ENCODE data around the gene SH3PXD2A. TPM values are rescaled to one million over a fixed set of nuclear protein-coding genes. Genes with fewer than 3 reads are reported as not detected.

SH3PXD2A gene
- total RNA-seq, 1 donor from 2014 or later = 35.2 TPM

GRCh38 chr10:103856797-103857170, 1.4 kb upstream of the SH3PXD2A start:
- TF ChIP-seq CTCF (IDR thresholded peaks at IDR 0.05) = no peak
- no peak for DNase-seq
- Histone ChIP-seq H3K36me3 (no peaks in the 10 kb centered on the region), H3K4me1 (peaks cover 28% of the 10 kb centered on the region), H3K4me3 (no peak overlapping the region), H3K27ac (no peak overlapping the region), H3K27me3 (no peaks in the 10 kb centered on the region), H3K9me3 (no peaks in the 10 kb centered on the region)
- ATAC-seq = no peak
- intact Hi-C loops (cut with DNase I) = loop anchor here (5.0 kb wide), 1 partner anchor 144 kb away; no protein-coding TSS in a partner anchor

DNA sequence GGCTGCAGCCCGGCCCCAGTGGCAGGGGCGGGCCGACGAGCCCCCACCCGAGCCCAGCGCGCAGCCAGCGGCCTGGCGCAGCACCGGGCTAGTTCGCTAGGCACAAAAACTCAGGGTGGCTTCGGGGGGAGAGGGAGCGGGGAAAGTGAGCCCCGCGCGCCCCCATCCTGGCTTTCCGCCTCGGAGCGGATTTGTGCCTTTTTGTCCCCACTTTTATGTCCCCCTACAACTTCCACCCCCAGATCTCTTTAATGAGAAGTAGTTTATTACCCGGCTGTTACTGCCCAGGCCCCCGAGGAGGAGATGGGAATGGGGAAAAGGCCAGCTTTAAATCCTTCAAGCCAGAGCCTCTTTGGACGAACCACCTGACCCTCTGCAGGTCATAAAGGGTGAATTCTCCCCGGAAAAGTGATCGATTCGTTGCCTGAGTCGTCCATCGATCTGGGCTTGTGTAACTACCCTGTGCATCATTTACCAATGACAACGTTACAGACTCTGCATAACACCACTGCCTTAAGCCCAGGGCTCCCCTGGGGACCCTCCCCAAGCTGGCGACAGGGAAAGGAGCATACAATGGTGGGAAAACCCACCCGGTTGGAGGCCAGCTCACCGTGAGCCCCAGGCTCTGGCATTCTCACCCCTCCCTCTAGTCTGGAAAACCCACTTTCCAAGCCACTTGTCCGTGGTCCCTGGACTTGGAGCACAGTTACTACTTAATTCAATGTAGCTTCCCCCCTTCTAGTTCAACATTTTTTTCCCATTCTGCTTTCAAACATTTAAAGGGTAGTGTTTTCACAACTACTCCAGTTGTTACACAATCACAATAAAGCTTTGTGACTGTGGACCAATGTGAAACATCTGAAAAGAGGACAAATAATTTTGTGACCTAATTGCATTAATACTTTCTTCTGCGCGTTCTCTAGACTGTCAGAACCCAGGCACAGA, 748 bp upstream of the SH3PXD2A start:
- intact Hi-C loops (cut with DNase I) = loop anchor here (5.0 kb wide), 1 partner anchor 144 kb away; no protein-coding TSS in a partner anchor

GRCh38 chr10:103854686-103855391, 537 bp downstream of the SH3PXD2A start:
- H3K27ac ChIP-seq = peak overlapping the region; percentile 65
- peak; percentile 26 for ATAC-seq

More for the DNA sequence above, 748 bp upstream of the SH3PXD2A start:
- DNase-seq (no peak), ATAC-seq (no peak)
- no peaks in the 10 kb centered on the region for H3K36me3 ChIP-seq
- H3K4me3 ChIP-seq = peak overlapping the region; percentile 69
- no peak overlapping the region for H3K27ac ChIP-seq
- no peak for TF ChIP-seq CTCF (IDR thresholded peaks at IDR 0.05)
- peaks cover 34% of the 10 kb centered on the region for H3K4me1 ChIP-seq
- no peaks in the 10 kb centered on the region for H3K9me3 ChIP-seq
- no peaks in the 10 kb centered on the region for H3K27me3 ChIP-seq

GRCh38 chr10:103854265-103854685, 1.1 kb downstream of the SH3PXD2A start:
- no peaks in the 10 kb centered on the region for H3K9me3 ChIP-seq
- ATAC-seq (peak; percentile 3), DNase-seq (no peak)
- peak overlapping the region; percentile 69 for H3K4me3 ChIP-seq
- intact Hi-C loops (cut with DNase I) = no loop called here
- no peaks in the 10 kb centered on the region for H3K36me3 ChIP-seq
- no peaks in the 10 kb centered on the region for H3K27me3 ChIP-seq
- H3K4me1 ChIP-seq = peaks cover 51% of the 10 kb centered on the region
- H3K27ac ChIP-seq = peak overlapping the region; percentile 65
- TF ChIP-seq CTCF (IDR thresholded peaks at IDR 0.05) = no peak

More at GRCh38 chr10:103854686-103855391, 537 bp downstream of the SH3PXD2A start:
- DNase-seq = no peak
- no peaks in the 10 kb centered on the region for H3K36me3 ChIP-seq
- H3K4me1 ChIP-seq = peaks cover 45% of the 10 kb centered on the region
- peak; percentile 19 for TF ChIP-seq CTCF (IDR thresholded peaks at IDR 0.05)
- H3K4me3 ChIP-seq = peak overlapping the region; percentile 69
- intact Hi-C loops (cut with DNase I) = loop anchor here (5.0 kb wide), 1 partner anchor 143 kb away; no protein-coding TSS in a partner anchor
- no peaks in the 10 kb centered on the region for H3K9me3 ChIP-seq
- no peaks in the 10 kb centered on the region for H3K27me3 ChIP-seq

- Histone ChIP-seq H3K4me1 (peaks cover 52% of the 10 kb centered on the region), H3K9me3 (no peaks in the 10 kb centered on the region), H3K27me3 (no peaks in the 10 kb centered on the region), H3K4me3 (peak overlapping the region; percentile 69), H3K36me3 (no peaks in the 10 kb centered on the region), H3K27ac (peak overlapping the region; percentile 65)
- no peak for TF ChIP-seq CTCF (IDR thresholded peaks at IDR 0.05)
- ATAC-seq (no peak), DNase-seq (no peak)
- intact Hi-C loops (cut with DNase I) = no loop called here
Measured at GRCh38 chr10:103853428-103854264, 1.7 kb downstream of the SH3PXD2A start.
